NCI-H446 treated with DMSO at 0.1 percent for 48 hours (cell line): Measurements from ENCODE around the gene PDCD1.
"Not testable (repeated sequence)": the region's sequence is repeated elsewhere in the genome, so short reads cannot be mapped to it uniquely, and the experiment has no call there.

ENCODE experiments used
- DNase-seq: peaks from one replicate; lab custom pipeline; 2025; lab: John Stamatoyannopoulos, UW

PDCD1 gene

GRCh38 chr2:241858206-241859016 is at the start of gene PDCD1:
Gene PDCD1 (minus strand): TSS chr2:241858894. CDS start chr2:241858838, 56 bp downstream.
- DNase-seq: no peak

DNA sequence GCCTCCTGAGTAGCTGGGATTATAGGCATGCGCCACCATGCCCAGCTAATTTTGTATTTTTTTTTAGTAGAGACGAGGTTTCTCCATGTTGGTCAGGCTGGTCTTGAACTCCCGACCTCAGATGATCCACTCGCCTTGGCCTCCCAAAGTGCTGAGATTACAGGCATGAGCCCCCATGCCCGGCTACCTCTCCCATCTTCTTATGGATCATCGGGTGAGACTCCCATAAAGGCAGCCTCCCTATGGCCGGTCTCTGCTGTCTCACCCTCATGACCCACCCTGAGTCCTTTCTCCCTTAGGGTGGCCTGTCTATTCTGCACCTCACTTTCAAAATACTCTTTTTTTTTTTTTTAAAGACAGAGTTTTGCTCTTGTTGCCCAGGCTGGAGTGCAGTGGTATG is 49.1 kb upstream of the PDCD1 start:
- DNase-seq: not testable (repeated sequence)

- no peak for DNase-seq
Observed at GRCh38 chr2:241906826-241907570, 48.3 kb upstream of the PDCD1 start.

GRCh38 chr2:241906378-241906770 is 47.7 kb upstream of the PDCD1 start:
- not testable (repeated sequence) for DNase-seq

DNA sequence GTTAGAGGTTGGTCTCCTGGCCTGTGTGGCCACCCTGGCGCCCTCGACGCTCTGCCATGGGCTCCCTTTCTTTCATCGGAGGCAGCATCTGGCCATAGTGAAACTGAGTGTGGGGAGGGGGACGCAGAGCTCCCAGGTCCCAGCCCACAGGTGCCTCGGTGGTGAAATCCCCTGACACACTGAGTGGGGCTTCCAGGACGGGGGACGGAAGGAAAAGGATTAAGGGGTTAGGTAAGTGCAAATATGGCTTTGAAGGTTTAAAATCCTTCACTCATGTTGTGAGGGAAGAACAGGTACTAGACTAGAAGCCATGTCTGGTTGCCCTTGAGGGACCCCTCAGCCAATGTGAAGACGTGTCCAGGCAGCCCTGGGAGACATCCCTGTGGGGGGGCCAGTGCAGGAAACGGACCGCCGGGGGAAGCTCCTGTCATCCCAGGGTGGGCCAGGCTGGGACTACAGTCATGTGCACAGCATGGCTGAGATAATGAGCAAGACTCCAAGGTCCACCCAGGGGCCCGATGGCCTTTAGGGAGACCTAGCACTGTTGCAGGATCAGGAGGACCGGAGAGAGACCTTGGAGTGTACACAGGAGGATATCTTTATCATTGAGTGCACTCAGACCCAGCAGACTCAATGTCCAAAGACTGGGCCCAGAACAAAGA is 47.2 kb upstream of the PDCD1 start:
- no peak for DNase-seq

- DNase-seq: no peak
Observed at GRCh38 chr2:241904791-241905710, 46.4 kb upstream of the PDCD1 start.

DNA sequence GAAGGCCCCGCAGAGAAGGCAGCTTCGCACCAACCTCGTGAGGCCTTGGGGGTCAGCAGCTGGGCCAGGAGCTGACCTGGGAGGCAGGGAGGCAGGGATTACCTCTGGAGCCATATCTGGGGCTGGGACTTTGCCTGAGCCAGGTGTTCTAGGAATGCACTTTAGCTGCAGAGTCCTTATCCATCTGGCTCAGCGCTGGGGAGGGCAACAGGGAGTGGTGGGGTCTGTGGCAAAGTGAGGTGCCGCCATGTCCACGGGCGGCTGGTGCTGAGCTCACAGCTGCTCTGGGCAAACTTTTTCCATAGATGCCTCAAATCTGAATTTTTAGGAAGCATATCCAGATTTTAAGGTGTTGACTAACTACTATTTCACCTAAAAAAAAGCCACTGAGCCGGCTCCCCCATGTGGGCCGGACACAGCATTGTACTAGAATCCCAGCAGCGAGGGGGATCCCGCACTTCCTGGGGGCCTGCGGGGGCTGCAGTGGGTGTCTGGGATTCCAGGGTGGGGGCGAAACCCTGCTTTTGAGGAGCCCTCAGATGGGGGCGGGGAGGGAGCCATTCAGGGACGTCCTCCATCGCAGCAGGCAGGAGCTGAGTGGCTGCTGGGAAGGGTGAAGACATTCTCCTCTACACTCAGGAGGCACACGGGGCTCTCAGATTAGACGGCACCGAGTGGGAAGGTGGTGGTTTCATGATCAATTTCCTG is 45.5 kb upstream of the PDCD1 start:
- no peak for DNase-seq

DNA sequence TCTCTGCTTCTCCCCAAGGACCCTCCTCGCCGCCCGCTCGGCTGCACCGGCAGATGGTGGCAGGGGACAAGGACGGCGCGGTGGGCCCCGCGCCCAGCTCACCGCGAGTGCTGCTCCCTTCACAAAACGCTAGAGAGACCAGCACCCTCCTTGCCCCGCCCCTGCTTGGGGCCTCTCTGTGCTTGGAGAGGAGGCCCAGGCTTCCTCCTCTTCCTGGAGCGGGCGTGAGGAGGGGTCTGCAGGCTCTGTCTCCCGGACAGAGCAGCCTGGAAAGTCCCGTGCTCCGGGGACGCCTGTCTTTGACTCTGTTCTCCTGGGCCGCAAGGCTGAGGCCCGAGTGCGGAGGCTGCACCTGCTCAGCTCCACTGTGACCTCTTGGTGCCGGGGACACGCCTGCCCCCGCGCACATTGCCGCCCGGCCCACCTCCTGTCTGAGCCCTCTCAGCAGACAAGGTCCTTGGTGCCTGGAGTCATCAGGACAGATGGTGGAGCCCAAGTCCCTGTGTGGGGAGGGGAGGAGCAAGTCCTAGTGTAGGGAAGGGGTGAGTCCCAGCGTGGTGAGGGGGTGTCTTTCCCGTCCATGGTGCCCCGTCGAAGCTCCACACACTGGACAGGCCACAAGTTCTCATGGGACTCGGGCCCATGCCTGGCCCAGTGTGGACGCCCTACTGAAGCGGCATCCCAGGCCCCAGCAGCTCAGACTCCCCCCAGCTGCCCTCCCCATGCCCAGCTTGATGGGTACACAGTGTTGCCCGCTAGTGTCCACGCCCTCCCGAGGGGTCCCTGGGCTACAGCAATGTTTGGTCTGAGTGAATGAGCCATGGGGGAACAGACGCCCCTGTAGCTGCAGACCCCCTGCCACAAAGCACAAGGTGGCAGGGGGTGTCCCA is 44.7 kb upstream of the PDCD1 start:
- DNase-seq: no peak

- no peak for DNase-seq
Observed at GRCh38 chr2:241902357-241902991, 43.8 kb upstream of the PDCD1 start.

DNA sequence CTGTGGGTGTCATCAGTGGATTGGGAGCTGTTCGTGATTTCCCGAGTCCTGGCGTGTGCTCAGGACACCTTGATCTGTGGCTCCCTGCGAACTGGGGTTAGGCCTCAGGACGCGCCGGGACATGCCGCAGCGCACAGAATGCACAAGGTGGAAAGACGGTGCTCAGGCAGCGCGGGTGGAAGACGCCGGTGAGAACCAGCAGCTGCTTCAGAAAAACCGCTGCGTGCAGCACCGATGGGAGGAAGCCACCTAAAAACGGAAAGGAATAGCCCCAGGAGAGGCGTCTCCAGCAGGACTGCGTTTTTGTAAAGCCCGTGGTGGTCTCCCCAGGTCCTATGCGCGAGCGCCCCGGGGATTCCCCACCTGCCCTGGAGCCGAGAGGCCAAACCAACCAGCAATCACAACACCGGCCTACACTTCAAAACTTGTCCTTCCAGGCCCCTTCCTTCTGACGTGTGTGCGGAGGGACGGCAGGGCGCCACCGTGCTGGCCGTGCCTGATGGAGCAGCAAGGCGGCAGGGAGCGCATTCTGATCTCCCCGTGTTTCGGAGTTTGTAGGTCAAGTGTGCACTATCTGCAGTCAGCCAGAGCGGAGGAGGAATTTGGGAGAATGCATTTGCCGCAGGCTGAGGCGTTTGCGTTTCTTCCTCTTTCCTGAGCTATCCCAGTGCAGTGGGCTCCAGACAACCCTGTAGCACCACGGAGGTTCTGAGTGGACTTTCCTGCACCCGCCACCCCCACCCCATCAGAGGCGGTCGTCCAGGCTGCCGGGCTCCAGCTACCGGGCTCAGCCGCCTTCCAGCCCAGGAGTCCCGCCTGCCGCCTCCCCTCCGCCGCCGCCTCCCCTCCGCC is 43.0 kb upstream of the PDCD1 start:
- DNase-seq: no peak

- DNase-seq: no peak
Observed at GRCh38 chr2:241901018-241901380, 42.3 kb upstream of the PDCD1 start.

DNA sequence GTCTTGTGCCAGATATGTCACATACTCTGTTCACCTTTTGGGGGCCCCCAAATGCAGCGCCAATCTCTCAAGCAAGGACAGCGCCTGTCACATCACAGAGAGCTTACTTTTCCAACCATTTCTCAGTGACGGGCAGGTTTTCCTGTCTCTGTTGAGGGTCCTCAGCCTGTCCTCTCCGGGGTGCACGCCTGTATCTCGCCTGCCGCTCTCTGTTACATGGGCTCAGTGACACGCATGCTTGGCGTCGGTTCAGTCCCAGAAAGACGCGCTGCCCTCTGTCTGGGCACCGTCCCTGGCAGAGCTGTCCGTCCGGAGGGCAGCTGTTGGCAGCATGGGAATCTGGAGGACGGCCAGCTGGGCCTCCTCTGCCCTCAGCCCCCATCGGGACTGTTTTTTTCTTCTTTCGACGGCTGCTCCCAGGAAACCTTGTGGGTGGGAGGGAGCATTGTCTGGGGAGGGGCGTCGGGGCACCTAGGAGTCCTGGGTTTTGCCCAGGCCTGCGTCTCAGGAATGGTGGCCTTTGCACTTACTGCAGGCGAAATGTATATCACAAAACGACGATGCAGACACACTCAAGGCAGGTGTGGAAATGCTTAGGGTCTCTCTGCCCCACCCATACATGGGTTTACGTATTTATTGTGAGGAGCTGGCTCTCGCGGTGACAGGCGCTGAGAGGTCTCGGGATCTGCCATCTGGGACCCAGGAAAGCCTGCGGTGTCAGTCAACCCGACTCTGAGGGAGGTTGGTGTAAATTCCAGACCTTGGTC is 41.7 kb upstream of the PDCD1 start:
- DNase-seq: no peak

DNA sequence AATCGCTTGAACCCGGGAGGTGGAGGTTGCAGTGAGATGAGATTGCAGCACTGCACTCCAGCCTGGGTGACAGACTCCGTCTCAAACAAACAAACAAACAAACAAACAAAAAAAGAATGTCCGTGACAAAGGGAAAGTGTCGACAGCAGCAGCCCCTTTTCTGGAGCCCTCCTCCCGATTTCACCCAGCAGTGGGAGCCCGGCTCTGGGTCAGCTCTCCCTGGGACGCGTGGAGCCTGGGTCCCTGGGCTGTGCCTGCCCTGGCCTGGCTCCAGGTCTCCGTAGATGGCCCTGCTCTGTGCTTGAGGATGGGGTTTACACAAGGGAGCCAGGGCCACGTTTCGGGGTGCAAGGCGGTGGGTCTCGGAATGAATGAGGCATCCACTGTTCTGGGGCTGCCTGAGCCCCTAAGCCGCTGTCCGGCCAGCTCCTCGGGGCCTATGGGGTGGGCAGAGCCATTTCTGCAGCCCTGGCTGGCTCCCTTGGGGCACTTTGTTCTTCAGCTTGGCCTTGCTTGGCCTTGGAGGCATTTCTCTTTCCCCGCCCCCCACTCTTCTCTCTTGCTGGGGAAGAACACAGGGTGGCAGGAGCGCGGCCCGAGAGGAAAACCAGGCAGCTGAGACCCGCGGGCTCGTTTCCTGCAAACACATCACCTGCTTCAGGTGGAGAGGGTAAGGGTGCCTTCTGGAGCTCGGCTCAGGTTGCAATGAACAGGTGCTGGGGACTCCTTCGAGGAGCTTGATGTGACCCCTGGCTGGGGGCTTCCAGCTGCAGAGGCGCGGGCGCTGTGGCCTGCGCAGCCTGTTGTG is 40.0 kb upstream of the PDCD1 start:
- no peak for DNase-seq

GRCh38 chr2:241897231-241897916 is 38.7 kb upstream of the PDCD1 start:
- DNase-seq: no peak

DNA sequence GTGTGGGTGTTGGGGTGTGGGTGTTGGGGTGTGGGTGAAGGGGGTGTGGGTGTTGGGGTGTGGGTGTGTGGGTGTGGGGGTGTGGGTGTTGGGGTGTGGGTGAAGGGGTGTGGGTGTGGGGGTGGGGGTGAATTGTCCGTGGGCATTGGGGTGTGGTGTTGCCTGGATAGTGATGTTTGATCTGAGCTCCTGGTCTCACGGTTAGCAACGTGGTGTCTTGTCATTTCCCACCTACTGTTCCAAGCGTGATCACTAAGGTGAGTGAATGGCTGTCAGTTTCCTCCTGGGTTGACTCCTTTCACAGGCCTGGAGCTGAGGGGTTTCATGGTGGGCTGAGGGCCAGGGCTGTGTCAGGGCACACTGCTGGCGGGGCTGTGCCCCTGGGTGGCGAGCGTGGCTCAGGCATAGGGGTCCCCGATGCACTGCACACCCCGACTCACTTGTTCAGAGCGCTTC is 38.1 kb upstream of the PDCD1 start:
- DNase-seq: no peak
